Fibroblast of skin of right quadriceps (primary cell): ENCODE results near the gene GSC2.

Experiments used
- DNase-seq: peaks from one replicate; pipeline ENCODE4 v3.0.0-alpha.2; 2013

The GSC2 gene

GRCh38 chr22:19151329-19152191 lies 1.5 kb upstream of the GSC2 start:
- DNase-seq: no peak

GRCh38 chr22:19150482-19151328 lies 613 bp upstream of the GSC2 start:
- no peak for DNase-seq

GRCh38 chr22:19149047-19149883 lies 827 bp downstream of the GSC2 start:
- no peak for DNase-seq

- no peak for DNase-seq
Observed at GRCh38 chr22:19148417-19149046, 1.6 kb downstream of the GSC2 start.

- DNase-seq: no peak
Observed at GRCh38 chr22:19147195-19147780, 2.8 kb downstream of the GSC2 start.

GRCh38 chr22:19146215-19146968 lies 3.7 kb downstream of the GSC2 start:
- no peak for DNase-seq

GRCh38 chr22:19143967-19144400 lies 6.1 kb downstream of the GSC2 start:
- no peak for DNase-seq

GRCh38 chr22:19143212-19143611 lies 6.9 kb downstream of the GSC2 start:
- no peak for DNase-seq

GRCh38 chr22:19142394-19142793 lies 7.7 kb downstream of the GSC2 start:
- DNase-seq: no peak

- no peak for DNase-seq
Observed at GRCh38 chr22:19139974-19140373, 10.1 kb downstream of the GSC2 start.

- DNase-seq: no peak
Observed at GRCh38 chr22:19139001-19139356, 11.1 kb downstream of the GSC2 start.

- no peak for DNase-seq
Observed at GRCh38 chr22:19138217-19139000, 11.7 kb downstream of the GSC2 start.

GRCh38 chr22:19137384-19138216 lies 12.5 kb downstream of the GSC2 start:
- no peak for DNase-seq

- DNase-seq: no peak
Observed at GRCh38 chr22:19136915-19137314, 13.2 kb downstream of the GSC2 start.

GRCh38 chr22:19134874-19135273 lies 15.2 kb downstream of the GSC2 start:
- no peak for DNase-seq

- DNase-seq: no peak
Observed at GRCh38 chr22:19134176-19134831, 15.8 kb downstream of the GSC2 start.

- DNase-seq: no peak
Observed at GRCh38 chr22:19133561-19133960, 16.5 kb downstream of the GSC2 start.

GRCh38 chr22:19132693-19133400 lies 17.2 kb downstream of the GSC2 start:
- no peak for DNase-seq
